Body of pancreas (tissue), 4 donors: ENCODE data around the gene UMAD1. TPM values are rescaled to one million over a fixed set of nuclear protein-coding genes. Genes with fewer than 3 reads are reported as not detected.
A peak's percentile ranks its signal among the peaks of the same experiment; 100 is the strongest.

Experiments used
- ATAC-seq: fragments of 150-250 bp; one replicate; pipeline ENCODE4 v1.9.1; 2016
- DNase-seq, 4 donors: peaks; one replicate each; pipeline ENCODE4 v3.0.0-alpha.2; 2019
- H3K27ac ChIP-seq, 4 donors: fragments of 200-600 bp; sonication (generic); 1 replicate in 3 of 4; 2 replicates in 1 of 4; pipeline versions ENCODE4 v1.5.1 to v1.6.1; 2016 to 2019; ENCODE audit warnings: mild to moderate bottlenecking in 1 of 4, mixed read lengths in 1 of 4, moderate library complexity in 1 of 4
- H3K27me3 ChIP-seq, 2 donors: fragments of 200-600 bp; sonication (generic); one replicate each; pipeline ENCODE4 v1.6.0; 2016; ENCODE audit warnings: mild to moderate bottlenecking in 1 of 2
- H3K36me3 ChIP-seq, 2 donors: fragments of 200-600 bp; sonication (generic); replicated peaks in 1 of 2; 2 replicates each; pipeline ENCODE4 v1.5.1; 2016; ENCODE audit warnings: low read depth in 2 of 2; ENCODE audit not compliant: insufficient read depth in 1 of 2
- H3K4me1 ChIP-seq: fragments of 200-600 bp; sonication (generic); one replicate; pipeline ENCODE4 v1.6.0; 2016
- H3K4me3 ChIP-seq, 2 donors: fragments of 200-600 bp; sonication (generic); 1 replicate in 1 of 2; 2 replicates in 1 of 2; pipeline ENCODE4 v1.5.1; 2016 to 2019
- H3K9me3 ChIP-seq, 3 donors: fragments of 200-600 bp; sonication (generic); 1 replicate in 2 of 3; 2 replicates in 1 of 3; pipeline ENCODE4 v1.5.1; 2016
- POLR2A ChIP-seq, 3 donors: fragments of 450-650 bp; IDR thresholded peaks; one replicate each; pipeline ENCODE4 v1.6.1; 2016; ENCODE audit warnings: antibody characterized with exemption in 3 of 3, mild to moderate bottlenecking in 2 of 3
- whole genome bisulfite sequencing, 2 donors: methylation state at CpG; one replicate each; pipeline ENCODE4 v1.1.5; 2017; 5-methylcytosine and 5-hydroxymethylcytosine counted together
- intact Hi-C: fragments of 100-400 bp; cut with DNase I; formaldehyde crosslinking; loops from one replicate; pipeline ENCODE4 v1.15.1; 2023
- total RNA-seq, 2 donors: library from RNA; depleted of rRNA; stranded (reverse); fragments of >200 nt; gene quantifications; one replicate each; pipeline ENCODE4 v1.1.0, GENCODE V29; 2016
- TF ChIP-seq, protein P1 (sequence below), 7 experiments: fragments of 450-650 bp in 4 of 7; fragments of 200-600 bp in 3 of 7; sonication (generic) in 3 of 7; IDR thresholded peaks; one replicate each; pipeline ENCODE4 v1.5.1; 2016 to 2019; ENCODE audit warnings: antibody characterized with exemption in 7 of 7

The UMAD1 gene
- total RNA-seq, 2 donors from 2014 or later, result 15.8 to 34.8 TPM

DNA sequence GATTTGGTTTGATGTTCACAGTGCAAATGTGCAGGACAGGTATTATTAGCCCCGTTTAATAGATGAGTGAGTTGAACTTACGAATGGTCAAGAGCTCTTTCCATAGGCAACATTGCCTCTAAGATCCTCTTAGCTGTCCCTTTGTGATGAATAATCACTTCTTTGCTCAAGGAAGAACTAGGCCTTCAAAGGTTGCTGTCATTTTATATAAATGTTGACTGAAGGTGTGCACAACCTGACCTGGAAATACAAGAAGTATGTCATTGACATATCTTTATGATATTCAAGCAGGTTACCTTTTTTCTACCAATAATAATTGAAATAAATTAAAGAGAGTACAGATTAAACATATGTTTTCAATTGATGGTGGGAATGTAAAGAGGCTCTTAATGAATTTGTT lies 279.5 kb downstream of the UMAD1 start:
- intact Hi-C loops, result no loop called here
- TF ChIP-seq, protein P1, sequence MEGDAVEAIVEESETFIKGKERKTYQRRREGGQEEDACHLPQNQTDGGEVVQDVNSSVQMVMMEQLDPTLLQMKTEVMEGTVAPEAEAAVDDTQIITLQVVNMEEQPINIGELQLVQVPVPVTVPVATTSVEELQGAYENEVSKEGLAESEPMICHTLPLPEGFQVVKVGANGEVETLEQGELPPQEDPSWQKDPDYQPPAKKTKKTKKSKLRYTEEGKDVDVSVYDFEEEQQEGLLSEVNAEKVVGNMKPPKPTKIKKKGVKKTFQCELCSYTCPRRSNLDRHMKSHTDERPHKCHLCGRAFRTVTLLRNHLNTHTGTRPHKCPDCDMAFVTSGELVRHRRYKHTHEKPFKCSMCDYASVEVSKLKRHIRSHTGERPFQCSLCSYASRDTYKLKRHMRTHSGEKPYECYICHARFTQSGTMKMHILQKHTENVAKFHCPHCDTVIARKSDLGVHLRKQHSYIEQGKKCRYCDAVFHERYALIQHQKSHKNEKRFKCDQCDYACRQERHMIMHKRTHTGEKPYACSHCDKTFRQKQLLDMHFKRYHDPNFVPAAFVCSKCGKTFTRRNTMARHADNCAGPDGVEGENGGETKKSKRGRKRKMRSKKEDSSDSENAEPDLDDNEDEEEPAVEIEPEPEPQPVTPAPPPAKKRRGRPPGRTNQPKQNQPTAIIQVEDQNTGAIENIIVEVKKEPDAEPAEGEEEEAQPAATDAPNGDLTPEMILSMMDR (IDR thresholded peaks at IDR 0.05), result no peak
- TF ChIP-seq POLR2A (IDR thresholded peaks at IDR 0.05), result no peak
- peaks cover 18% of the 10 kb centered on the region for H3K4me1 ChIP-seq
- DNase-seq, result no peak
- no peaks in the 10 kb centered on the region for H3K36me3 ChIP-seq
- no peaks in the 10 kb centered on the region for H3K9me3 ChIP-seq
- no peak for ATAC-seq
- 63 to 67% methylated on average over 2 of the region's 2 CpGs for WGBS, 2 donors
- H3K4me3 ChIP-seq, result no peak overlapping the region
- H3K27me3 ChIP-seq, result no peaks in the 10 kb centered on the region
- H3K27ac ChIP-seq, result no peak overlapping the region

DNA sequence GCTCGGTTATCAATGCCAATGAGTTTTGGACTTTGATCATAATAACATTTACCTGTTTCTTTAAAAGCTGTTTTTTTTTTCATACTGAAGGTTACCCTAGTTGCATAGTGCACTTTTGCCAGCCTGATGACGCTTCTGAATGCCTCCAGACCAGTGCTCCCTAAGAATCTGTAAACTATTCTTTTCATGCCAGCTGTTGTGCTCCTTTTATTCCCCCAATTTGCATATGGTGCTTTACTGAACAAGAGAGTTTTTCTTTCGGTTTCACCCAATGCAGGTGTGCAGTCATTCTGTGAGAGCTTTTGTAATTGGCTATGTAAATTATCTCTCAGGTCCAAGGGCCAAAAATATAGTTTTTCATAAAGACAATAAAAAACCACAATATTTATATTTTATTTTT lies 279.9 kb downstream of the UMAD1 start:
- Histone ChIP-seq H3K9me3 (no peaks in the 10 kb centered on the region), H3K36me3 (no peaks in the 10 kb centered on the region), H3K27me3 (no peaks in the 10 kb centered on the region), H3K27ac (no peak overlapping the region), H3K4me1 (peaks cover 18% of the 10 kb centered on the region), H3K4me3 (no peak overlapping the region)
- DNase-seq (peak; percentile 16 to 42 (median 36)), ATAC-seq (peak; percentile 72)
- 37 to 49% methylated on average over 3 of the region's 3 CpGs for WGBS, 2 donors
- intact Hi-C loops, result no loop called here
- TF ChIP-seq, protein P1 (IDR thresholded peaks at IDR 0.05), result no peak
- TF ChIP-seq POLR2A (IDR thresholded peaks at IDR 0.05), result no peak

DNA sequence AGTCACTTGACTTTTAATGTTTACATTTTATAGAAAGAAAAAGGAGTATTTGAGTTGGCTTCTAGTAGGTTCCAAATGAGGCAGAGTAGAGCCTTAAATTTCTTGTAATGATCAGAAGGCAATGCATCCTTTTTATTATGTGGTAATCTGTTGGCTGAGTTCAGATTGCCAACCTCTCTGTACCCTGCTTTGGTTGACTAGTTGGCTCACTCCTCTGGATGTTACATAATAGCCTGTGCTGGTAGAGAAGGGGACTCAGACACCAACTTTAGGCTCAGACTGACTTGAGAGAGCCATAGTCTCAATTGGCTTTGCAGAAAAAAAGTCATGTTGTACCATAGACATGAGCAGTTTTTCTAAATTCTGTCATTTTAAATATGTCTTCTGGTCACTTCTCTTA lies 281.3 kb downstream of the UMAD1 start:
- no peaks in the 10 kb centered on the region for H3K9me3 ChIP-seq
- no peaks in the 10 kb centered on the region for H3K36me3 ChIP-seq
- no peak for TF ChIP-seq POLR2A (IDR thresholded peaks at IDR 0.05)
- TF ChIP-seq, protein P1 (IDR thresholded peaks at IDR 0.05), result no peak
- H3K4me3 ChIP-seq, result no peak overlapping the region
- H3K27ac ChIP-seq, result no peak overlapping the region
- ATAC-seq, result peak; percentile 72
- no peaks in the 10 kb centered on the region for H3K27me3 ChIP-seq
- intact Hi-C loops, result no loop called here
- peaks cover 18% of the 10 kb centered on the region for H3K4me1 ChIP-seq
- DNase-seq, result peak in 2 of 4 donors; percentile 12 to 13

DNA sequence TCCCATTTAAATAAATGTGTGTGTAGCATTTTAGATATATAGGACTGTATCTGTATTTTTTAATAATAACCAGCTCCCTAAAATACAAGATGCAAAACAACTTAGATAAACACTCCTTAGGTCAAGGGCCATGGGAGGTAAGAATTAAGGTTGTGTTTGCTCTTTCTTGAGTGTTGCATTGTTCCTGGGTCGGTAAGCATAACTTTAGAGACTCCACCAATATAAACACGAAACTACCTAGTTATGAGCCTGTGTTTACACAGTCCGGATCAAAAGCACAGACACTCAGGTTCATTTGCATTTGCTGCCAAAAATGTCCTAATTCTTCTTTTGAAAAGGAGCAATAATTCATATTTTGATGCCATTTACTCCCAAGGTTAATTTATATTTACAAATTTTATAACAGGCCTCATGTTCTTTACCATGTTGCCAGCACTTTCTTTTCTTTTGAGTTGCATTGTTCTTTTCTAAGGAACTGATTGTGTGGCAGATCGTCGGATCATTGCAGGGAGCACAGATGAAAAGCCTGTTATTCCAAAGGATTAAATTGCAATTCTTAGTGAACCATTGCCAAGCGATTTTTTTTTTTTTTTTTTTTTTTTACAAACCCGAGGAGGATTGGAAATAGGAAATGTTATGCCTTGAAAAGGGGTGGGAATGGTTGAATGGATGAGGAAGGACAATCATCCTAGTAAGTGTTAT lies 282.3 kb downstream of the UMAD1 start:
- Histone ChIP-seq H3K4me1 (peaks cover 18% of the 10 kb centered on the region), H3K27ac (no peak overlapping the region), H3K9me3 (no peaks in the 10 kb centered on the region), H3K36me3 (no peaks in the 10 kb centered on the region), H3K27me3 (no peaks in the 10 kb centered on the region), H3K4me3 (no peak overlapping the region)
- 44 to 49% methylated on average over 7 of the region's 7 CpGs for WGBS, 2 donors
- no peak for ATAC-seq
- intact Hi-C loops, result no loop called here
- TF ChIP-seq POLR2A (IDR thresholded peaks at IDR 0.05), result no peak
- TF ChIP-seq, protein P1 (IDR thresholded peaks at IDR 0.05), result no peak
- no peak for DNase-seq

DNA sequence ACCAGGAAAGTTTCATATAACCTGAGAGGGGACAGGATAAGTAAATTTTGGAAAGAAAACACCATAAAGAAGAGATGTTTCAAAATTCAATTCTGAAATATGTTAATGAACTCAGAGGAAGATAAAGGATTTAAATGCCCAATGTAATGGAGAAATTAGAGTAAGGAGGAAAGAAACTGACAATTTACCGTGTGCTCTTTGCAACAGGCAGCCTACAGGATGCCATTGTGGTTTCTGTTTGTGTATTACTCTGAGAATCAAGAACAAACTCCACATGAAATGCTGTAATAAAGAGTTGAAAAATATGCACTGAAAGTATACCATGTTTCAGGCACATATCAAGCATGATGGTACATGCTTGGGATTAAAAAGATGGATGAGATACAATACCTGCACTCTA lies 283.3 kb downstream of the UMAD1 start:
- no peaks in the 10 kb centered on the region for H3K27me3 ChIP-seq
- intact Hi-C loops, result no loop called here
- peaks cover 18% of the 10 kb centered on the region for H3K4me1 ChIP-seq
- ATAC-seq (no peak), DNase-seq (no peak)
- 78 to 85% methylated on average over 1 of the region's 1 CpG for WGBS, 2 donors
- H3K27ac ChIP-seq, result no peak overlapping the region
- H3K4me3 ChIP-seq, result no peak overlapping the region
- no peaks in the 10 kb centered on the region for H3K36me3 ChIP-seq
- TF ChIP-seq POLR2A (IDR thresholded peaks at IDR 0.05), result no peak
- TF ChIP-seq, protein P1 (IDR thresholded peaks at IDR 0.05), result no peak
- no peaks in the 10 kb centered on the region for H3K9me3 ChIP-seq
